GM15510 (cell line): ENCODE data around the gene GYPC.

ENCODE experiments used
- POLR2A ChIP-seq: IDR thresholded peaks from 3 replicates; pipeline ENCODE4 v1.6.1; 2011; ENCODE audit warnings: borderline replicate concordance; ENCODE audit not compliant: insufficient read length; ENCODE audit errors: extremely low read depth

GYPC gene

GRCh38 chr2:126655500-126656430 lies at the start of gene GYPC:
Gene GYPC (plus strand): TSS chr2:126656158. CDS start chr2:126656264, 106 bp downstream.
- TF ChIP-seq POLR2A: peak; percentile 53

- TF ChIP-seq POLR2A: no peak
Observed at GRCh38 chr2:126614524-126615227, 41.3 kb upstream of the GYPC start.

GRCh38 chr2:126616606-126617069 lies 39.3 kb upstream of the GYPC start:
- TF ChIP-seq POLR2A: no peak

- no peak for TF ChIP-seq POLR2A
Observed at GRCh38 chr2:126620302-126620701, 35.7 kb upstream of the GYPC start.

DNA sequence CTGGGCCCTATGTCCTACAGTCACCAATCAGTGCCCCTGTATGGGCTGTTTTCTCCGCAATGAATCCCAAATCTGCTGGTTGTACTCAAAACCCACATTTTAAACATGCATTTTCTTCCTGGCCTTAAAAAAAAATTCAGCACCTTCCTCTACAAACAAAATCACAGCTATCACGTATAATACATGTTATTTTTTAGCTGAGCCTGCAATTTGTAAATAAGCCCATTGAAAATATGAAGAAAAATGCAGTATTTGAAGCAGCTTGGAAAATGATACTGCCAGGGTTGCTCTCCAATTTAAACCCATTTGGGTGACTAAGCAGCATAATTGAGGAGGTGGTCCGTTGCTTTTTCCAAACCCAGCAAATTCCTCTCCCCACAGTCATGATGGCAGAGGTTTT lies 33.0 kb upstream of the GYPC start:
- TF ChIP-seq POLR2A: no peak

GRCh38 chr2:126627643-126628042 lies 28.3 kb upstream of the GYPC start:
- no peak for TF ChIP-seq POLR2A

DNA sequence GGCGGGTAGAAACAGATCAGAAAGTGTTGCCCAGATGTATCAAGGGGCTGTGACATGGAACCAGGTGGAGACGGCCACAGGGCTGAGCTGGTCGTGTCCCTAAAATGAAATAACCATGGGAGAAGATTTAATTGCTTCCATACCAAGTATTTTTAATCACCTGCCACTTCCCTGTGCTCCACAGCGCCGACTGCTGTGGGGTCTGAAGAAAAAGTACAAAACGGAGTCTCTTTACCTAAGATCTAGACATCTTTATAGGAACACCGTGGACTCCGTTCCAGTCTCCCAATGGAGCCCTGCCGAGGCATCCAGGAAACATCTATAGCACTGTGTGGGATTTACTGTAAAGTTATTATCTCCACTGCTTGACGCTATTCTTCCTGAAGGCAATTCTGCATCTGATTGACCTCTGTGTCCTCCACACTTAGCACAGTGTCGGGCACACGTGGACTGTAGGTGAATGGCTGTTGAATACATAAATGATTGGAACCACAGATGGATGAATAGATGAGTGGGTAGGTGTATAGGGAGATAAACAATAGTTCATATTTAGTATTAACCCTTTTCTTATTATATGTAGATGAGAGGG lies 21.6 kb upstream of the GYPC start:
- TF ChIP-seq POLR2A: no peak

DNA sequence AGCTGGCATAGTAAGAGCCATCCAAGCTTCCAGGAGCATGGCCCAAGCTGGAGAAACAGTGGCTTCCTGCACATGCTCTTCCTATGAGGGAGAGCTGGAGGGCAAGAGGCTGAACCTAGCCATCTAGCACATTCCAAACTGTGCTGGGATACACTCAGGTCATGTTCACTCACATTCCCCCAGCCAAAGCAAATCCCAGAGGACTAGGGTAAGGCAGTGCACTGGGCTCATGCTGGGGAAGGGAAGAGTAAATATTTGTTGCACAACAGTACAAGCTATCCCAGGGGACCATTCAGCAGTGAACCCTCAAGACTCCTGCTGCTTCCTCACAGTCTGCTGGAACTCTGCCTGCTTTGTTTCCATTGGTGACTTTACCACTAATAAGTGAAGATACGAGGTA lies 20.7 kb upstream of the GYPC start:
- no peak for TF ChIP-seq POLR2A

DNA sequence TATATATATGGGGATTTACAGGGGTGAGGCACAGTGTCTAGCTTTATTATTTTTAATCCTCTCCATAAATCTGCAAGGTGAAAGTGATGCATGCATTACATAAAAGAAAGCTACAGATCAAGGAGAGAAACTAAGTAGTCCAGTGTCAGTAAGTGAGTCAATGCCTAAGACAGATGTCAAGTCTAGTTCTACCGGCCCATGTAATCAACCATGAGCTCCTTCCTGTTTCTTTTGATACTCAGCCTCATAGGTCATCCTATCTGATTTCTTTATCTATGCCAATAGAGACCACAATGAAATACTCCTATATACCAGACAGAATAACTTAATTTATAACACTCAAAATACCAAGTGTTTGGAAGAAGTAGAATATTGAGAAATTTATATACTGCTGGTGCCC lies 20.2 kb upstream of the GYPC start:
- no peak for TF ChIP-seq POLR2A

GRCh38 chr2:126637386-126637785 lies 18.6 kb upstream of the GYPC start:
- TF ChIP-seq POLR2A: no peak

GRCh38 chr2:126638746-126639145 lies 17.2 kb upstream of the GYPC start:
- no peak for TF ChIP-seq POLR2A

DNA sequence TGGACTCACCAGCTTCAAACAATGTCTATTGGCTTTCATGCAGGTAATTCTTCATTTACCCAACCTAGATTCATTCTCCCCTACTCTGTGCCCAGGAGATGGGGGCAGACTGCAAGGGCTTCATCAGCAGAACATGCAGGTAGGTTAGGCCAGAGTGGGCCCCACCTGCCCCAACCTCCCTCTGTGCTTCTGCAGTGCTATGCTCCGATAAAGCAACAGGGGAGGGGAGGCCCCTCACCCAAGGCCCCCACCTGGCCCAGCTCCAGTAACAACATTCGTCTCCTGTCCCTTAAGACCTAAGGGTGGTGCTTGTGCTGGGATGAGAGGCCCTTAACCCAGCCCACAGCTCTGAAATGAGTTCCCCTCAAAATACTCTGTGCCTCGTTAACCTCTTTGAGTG lies 16.7 kb upstream of the GYPC start:
- no peak for TF ChIP-seq POLR2A

DNA sequence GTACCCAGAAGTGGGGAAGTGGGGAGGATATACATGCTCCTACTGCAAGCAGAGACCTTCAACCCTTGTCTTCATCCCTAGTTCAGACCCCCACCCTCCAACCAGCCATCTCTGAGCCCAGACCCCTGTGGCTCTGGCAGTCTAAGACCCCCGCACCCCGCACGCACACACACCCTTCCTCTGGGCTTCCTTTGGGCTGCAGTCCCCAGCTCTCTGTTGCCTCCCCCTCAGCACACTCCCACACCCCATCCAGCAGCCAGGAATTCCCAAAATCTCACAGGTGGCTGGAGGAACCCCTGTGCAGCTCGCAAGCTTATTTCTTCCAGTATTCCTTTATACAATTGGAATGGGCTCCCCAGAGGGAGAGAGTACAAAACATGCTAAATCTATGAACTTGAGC lies 13.9 kb upstream of the GYPC start:
- no peak for TF ChIP-seq POLR2A

DNA sequence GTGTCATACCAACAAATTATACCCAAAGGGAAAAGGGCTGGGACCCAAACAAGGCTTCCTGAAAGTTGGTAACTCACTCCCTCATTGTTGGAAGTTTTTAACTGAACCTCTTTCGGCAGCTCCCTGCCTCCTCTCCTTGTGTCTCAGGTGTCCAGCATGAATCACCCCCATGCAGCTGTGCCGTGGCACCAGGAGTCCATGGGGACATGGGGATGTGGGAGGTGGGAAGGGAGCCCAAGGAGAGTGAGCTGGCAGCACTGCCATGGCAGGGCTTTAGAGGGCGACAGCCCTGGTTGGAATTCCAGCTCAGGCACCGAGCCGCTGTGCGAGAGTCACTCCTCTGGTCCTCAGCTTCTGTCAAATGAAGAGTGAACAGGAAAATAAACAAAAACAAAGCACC lies 12.5 kb upstream of the GYPC start:
- no peak for TF ChIP-seq POLR2A

- no peak for TF ChIP-seq POLR2A
Observed at GRCh38 chr2:126643972-126644371, 12.0 kb upstream of the GYPC start.

GRCh38 chr2:126644630-126645191 lies 11.2 kb upstream of the GYPC start:
- no peak for TF ChIP-seq POLR2A

DNA sequence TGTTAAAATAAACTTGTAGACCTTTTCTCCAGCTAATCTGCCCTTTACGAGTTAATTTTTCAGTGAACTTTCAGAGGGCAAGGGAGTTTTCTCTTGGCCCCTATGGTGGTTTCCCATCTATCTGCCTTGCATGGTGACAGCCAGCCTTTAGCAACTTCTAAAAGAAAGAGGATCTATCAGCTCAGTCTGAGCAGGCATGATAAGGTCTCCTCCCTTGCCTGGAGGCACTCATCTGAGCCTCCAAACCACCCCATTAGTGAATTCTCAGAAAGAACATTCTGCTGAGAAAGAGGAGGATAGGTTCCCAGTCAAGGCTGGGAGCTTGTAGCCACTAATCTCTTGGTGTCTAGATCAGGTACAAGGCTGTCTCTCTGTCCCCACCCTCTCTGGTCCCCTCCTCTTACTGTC lies 10.7 kb upstream of the GYPC start:
- TF ChIP-seq POLR2A: no peak
